OCI-LY7 (cell line): ENCODE results near the gene TRIM38.
"Not testable (repeated sequence)": the region's sequence is repeated elsewhere in the genome, so short reads cannot be mapped to it uniquely, and the experiment has no call there.

Source experiments
- EZH2phosphoT487 ChIP-seq: fragments of 200-600 bp; sonication (generic); IDR thresholded peaks from 2 replicates; pipeline ENCODE4 v1.6.1; 2018; ENCODE audit warnings: low read depth, borderline replicate concordance, mild to moderate bottlenecking, mixed run types, antibody characterized with exemption, low read length, moderate library complexity, mixed read lengths
- TF ChIP-seq, protein P1 (sequence below): fragments of 200-600 bp; sonication (generic); conservative IDR thresholded peaks from 2 replicates; pipeline ENCODE4 v1.5.1; 2014; ENCODE audit warnings: mild to moderate bottlenecking, antibody characterized with exemption, low read length, moderate library complexity, mixed read lengths

DNA sequence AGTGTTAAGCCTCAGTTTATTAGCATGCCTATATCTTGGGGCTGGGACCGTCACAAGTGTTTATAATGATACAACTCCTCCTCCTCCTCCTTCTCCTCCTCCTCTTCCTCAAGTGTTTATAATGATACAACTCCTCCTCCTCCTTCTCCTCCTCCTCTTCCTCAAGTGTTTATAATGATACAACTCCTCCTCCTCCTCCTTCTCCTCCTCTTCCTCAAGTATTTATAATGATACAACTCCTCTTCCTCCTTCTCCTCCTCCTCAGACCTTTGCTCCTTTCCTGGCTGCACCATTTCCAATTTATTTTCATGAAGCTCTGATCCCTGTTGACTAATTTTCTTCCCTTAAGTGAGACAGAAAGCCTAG lies 44.3 kb downstream of the TRIM38 start:
- TF ChIP-seq, protein P1, sequence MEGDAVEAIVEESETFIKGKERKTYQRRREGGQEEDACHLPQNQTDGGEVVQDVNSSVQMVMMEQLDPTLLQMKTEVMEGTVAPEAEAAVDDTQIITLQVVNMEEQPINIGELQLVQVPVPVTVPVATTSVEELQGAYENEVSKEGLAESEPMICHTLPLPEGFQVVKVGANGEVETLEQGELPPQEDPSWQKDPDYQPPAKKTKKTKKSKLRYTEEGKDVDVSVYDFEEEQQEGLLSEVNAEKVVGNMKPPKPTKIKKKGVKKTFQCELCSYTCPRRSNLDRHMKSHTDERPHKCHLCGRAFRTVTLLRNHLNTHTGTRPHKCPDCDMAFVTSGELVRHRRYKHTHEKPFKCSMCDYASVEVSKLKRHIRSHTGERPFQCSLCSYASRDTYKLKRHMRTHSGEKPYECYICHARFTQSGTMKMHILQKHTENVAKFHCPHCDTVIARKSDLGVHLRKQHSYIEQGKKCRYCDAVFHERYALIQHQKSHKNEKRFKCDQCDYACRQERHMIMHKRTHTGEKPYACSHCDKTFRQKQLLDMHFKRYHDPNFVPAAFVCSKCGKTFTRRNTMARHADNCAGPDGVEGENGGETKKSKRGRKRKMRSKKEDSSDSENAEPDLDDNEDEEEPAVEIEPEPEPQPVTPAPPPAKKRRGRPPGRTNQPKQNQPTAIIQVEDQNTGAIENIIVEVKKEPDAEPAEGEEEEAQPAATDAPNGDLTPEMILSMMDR = not testable (repeated sequence)
- TF ChIP-seq EZH2phosphoT487 = not testable (repeated sequence)
